Cortex of kidney (tissue), 1 donor: ENCODE data around the gene CRY1.
"Not testable (repeated sequence)": the region's sequence is repeated elsewhere in the genome, so short reads cannot be mapped to it uniquely, and the experiment has no call there.

ENCODE experiments used
- DNase-seq: peaks from one replicate; lab custom pipeline; 2025; lab: John Stamatoyannopoulos, UW

Gene CRY1

GRCh38 chr12:107108366-107108765, 15.0 kb upstream of the CRY1 start:
- not testable (repeated sequence) for DNase-seq

DNA sequence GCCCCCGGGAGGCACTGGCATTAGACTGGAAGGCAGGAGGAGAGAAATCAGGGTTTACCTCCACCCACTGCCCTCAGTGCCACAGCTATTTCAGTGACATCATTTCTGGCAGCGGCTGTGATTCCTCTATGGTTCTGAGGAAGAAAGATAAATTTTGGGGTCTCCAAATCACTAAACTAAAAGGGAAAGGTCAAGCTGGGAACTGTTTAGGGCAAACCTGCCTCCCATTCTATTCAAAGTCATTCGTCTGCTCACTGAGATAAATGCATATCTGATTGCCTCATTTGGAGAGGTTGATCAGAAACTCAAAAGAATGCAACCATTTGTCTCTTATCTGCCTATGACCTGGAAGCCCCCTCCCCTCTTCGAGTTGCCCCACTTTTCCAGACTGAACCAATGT, 14.0 kb upstream of the CRY1 start:
- no peak for DNase-seq

DNA sequence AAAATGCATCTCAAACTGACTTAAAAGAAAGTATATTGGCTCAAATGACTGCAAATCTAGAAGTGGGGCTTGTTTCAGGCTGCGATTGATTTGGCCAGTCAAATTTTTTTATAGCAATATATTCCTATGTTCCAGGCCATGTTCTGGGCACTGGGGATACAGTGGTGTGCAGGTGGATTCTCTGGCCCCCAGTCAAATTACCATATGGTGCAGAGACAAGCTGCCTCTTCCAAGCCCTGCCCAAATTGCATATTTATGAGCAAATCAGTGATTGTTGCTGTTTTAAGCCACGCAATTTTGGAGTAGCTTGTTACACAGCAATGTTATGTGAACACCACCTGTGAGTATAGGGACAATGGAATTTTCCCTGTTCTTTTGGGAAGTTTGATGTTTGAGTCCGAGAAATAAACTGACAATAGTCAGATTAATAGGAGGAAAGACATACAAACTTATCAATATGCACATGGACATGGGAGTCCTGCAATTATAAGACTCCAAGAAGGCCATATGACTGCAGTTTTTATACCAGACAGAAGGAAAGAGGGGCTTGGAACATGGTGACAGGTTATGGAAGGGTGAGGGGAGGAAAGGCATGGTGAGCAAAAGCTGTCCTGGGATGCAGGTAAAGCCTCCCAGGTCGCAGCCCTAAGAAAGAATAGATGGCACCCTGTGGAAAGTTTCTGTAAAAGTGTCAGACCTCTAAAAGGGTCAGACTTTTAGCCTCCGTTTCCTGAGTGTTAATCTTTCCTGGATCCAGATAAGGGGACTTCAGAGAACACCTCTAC, 13.1 kb upstream of the CRY1 start:
- DNase-seq: no peak

DNA sequence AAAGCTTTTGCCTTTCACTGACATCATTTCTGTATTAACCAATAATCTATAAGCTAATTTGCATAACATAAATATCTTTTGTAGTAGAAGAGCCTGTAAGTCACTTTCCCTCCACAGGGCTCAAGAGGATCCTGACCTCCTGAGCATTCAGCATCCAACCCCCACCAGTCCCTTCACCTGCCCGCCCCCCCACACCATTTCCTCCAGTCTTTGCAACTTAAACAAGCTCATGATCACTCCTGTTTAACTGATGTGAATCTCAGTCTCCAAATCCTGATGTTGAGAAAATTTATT, 12.0 kb upstream of the CRY1 start:
- DNase-seq: no peak

DNA sequence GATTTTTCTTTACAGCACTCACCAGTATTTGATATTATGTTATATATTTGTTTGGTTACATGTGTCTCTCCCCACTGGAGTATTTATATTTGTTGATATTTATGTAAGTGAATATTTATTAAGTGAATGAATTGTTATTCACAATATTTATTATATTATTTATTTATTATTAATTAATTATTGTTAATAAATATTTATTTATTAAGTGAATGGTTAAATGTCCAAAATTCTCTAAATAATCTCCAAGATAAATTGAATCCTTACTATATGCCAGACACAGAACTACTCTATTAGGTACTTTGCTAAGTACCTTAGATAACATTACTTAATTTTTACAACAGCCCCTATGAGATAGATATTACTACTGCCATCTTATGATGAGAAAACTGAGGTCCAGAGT, 10.2 kb upstream of the CRY1 start:
- DNase-seq: no peak

DNA sequence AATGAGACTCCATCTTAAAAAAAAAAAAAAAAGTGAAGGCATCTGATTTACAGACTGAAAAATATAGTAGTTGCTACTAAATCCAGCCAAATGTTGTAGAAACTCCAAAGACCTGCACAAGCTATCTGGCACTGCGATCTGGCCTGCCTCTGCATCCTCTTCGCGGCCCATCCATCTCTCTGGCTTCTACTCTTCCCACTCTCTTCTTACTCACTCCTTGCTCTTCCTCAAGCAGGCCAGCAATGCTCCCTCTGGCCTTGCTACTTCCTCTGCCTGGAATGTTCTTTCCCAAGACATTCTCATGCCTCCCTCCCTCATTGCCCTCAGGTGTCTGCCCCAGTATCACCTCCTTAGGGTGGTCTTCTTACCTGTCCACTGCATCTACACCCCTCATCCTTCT, 9.7 kb upstream of the CRY1 start:
- no peak for DNase-seq

- DNase-seq: no peak
Measured at GRCh38 chr12:107102294-107102693, 8.9 kb upstream of the CRY1 start.

DNA sequence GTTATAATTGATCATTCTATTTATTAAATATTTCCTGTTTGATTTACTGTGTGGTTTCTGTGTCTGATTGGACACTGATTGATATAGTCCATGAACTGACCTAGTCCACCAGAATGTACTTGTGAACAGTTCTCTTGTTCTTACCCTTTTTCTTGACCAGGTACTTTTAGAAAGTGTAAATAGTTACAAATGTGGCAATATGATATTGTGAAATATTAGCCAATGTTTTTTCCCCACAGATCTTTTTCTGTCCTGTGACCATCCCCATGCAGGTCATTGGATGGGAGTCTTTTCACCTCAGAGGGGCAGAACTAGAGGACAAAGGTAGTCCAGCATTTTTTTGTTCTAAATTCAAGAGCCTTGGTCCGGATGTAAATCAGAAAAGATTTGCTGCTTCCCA, 8.3 kb upstream of the CRY1 start:
- no peak for DNase-seq

DNA sequence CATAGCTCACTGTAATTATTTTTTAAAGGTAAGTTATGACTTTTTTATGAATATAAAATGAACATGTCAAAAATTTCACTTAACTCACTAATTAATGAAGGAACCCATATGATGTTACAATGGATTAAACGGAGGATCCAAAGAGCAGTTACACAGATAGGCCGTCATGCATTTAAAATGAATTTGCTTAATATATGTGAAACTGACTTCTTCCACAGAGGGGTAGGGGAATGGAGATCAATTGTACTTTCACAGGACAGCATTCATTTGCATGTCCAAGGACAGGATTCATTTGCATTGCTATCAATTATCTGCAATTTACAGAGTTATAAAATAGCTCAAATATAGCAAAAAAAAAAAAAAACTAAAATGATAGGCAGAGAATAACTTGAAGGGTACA, 6.6 kb upstream of the CRY1 start:
- no peak for DNase-seq

DNA sequence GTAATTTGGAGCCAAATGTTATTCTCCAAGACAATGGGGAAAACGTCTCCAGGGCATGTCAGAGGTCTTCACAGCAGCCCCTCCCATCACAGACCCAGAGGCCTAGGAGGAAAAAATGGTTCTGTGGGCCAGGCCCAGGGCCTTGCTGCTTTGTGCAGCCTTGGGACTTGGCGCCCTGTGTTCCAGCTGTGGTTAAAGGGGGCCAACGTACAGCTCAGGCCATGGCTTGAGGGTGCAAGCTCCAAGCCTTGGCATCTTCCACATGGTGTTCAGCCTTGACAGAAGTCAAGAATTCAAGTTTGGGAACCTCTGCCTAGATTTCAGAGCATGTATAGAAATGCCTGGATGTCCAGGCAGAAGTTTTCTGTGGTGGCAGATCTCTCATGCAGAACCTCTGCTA, 3.2 kb upstream of the CRY1 start:
- no peak for DNase-seq

DNA sequence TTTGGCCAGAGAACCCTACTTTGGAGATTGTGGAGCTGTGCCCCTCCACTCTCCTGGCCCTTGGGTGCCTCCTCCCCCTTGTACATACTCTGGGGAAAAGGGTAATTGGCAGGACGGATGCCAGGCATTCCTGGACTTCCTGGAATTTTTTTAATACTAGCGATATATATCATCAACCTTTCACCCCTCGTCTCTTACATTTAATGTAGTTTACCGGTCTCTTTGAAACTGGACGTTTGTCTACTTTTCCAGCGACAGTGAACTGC, 767 bp upstream of the CRY1 start:
- DNase-seq: no peak

DNA sequence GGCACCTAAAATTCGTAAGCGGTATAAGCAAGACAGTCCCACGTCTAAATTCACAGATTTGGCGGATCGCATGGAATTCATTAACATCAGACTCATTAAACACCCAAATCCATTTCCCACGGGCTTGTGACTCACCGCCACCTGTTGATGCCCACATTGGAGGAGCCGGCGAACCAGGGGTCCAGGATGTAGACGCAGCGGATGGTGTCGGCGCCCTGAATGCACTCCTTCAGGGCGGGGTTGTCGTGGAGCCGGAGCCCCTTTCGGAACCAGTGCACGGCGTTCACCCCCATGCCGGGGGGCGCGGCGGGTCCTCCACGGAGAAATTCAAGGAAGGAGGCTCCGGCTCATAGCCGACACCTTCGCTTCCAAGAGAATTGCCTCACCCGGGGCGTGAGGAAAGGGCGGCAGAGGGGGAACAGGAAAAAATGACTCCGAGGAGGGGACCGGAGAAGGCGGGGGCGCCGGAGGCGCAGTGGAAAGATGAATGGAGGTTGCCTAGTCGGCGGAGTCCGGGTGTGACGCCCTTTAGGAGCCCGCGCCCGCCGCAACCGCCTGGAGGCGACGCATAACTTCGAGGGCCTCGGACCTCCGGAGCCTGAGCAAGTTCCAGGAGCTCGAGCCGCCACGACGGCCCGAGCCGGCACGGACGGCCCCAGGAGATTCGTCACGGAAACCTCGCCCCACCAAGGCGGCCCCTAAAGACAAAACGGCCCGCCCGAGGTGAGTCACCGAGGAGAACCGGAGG, 506 bp downstream of the CRY1 start:
- DNase-seq: no peak

DNA sequence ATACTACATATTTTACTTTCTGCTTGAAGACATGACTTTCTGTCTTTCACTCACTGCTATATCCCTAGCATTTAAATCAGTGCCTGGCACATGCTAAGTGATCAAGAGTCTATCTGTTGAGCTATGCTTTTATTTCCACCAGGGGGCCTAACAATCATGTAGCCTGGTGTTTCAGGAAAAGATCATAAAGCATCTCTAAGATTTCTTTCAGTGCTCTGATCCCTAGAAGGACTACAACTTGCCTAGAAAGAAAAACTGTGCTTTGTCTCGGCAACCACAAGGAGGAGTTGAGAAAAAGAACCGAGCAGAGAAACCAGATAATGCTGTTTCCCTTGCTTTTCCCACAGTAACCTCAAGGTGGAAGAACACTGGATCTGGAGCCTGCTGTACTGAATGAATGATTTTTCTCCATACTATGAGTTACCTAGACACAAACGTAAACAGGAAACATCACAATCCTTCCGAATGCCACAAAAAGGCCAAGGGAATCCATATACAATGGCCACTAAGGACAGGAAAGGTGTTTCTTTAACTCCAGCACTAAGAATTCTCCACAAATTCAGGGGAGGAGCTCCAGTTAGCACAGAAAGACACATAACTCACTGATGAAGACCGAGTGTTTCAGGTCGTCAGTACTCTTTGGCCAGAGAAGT, 1.2 kb downstream of the CRY1 start:
- DNase-seq: no peak

DNA sequence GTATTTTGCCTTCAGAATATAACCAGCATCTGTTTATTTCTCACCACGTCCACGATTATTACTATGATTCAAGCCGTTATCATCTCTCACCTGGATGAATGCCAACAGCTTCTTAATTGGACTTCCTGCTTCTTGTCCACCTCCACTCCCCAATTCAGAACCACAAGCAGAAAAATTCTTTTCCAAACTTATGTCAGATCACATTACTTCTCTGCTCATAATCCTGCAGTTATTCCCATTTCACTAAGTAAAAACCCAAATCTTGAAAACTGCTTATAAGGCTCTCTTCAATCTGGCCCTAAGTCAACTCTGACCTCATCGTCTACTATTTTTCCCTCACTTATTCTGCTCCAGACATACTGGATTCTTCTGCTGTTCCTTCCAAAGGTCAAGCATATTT, 2.0 kb downstream of the CRY1 start:
- DNase-seq: no peak

DNA sequence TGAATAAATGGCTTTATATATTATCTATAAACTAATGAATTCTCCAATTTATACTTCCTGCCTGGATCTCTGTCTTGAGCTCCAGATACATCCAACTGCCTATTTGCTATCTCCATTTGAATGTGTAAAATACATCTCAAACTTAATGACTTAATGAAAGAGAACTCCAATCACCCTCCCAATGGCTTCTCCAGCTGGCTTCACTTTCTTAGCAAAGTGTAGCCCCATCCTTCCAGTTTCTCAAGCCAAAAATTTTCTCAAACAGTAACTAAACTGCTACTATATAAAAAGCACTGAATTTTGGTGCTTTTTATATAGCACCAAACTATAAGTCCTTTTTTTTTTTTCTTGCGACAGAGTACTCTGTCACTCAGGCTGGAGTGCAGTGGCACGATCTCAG, 2.6 kb downstream of the CRY1 start:
- DNase-seq: no peak

DNA sequence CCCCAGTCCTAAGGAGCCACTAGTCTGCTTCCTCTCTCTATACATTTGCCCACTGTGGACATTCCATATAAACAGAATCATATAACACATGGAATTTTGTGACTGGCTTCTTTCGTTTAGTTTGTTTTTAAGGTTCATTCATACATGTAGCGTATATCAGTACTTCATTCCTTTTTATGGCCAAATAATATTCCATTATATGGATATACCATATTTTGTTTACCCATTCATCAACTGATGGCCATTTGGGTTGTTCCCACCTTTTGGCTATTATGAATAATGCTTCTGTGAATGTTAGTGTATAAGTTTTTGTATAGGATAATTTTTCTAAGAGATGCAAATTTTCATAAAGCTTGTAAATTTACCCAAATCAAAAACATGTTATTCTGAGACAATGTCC, 4.4 kb downstream of the CRY1 start:
- no peak for DNase-seq

GRCh38 chr12:107086314-107086713, 7.0 kb downstream of the CRY1 start:
- no peak for DNase-seq

DNA sequence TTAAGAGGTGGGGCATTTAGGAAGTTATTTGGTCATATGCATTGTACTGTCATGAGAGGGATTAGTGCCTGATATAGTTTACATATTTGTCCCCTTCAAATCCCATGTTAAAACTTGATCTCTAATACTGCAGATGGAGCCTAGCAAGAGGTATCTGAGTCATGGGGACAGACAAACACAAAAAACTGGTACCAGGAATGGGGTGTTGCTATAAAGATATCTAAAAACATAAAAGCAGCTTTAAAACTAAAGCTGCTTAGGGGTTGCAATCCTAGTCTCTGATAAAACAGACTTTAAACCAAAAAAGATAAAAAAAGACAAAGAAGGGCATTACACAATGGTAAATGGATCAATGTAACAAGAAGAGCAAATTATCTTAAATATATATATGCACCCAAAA, 11.6 kb downstream of the CRY1 start:
- DNase-seq: no peak

DNA sequence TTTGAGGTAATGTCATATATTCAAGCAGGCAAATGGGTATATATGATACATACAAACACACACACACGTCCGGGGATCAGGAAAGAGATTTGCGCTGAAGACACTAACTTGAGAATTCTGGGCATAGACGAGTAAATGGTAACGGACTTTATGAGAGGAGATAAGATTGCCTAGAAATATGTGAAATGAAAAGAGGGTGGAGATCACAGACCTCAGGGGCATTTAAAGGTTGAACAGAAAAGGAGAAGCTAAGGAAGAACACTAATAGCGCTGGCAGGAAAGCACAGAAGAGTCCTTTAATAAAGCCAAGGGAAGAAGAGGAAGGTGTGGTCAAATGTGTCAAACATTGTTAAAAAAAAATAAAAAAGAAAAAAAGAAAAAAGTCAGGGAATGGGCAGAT, 13.1 kb downstream of the CRY1 start:
- DNase-seq: no peak

GRCh38 chr12:107079172-107080011, 14.0 kb downstream of the CRY1 start:
- DNase-seq: no peak

GRCh38 chr12:107073266-107073665, 20.1 kb downstream of the CRY1 start:
- not testable (repeated sequence) for DNase-seq

GRCh38 chr12:107066691-107067090, 26.7 kb downstream of the CRY1 start:
- no peak for DNase-seq

- DNase-seq: no peak
Measured at GRCh38 chr12:107064687-107065086, 28.7 kb downstream of the CRY1 start.
